GM10266 (cell line): ENCODE data around the gene VASN.

Experiments used
- DNase-seq: peaks from one replicate; pipeline ENCODE4 v3.0.0; 2012; ENCODE audit errors: extremely low spot score
- TF ChIP-seq, protein P1 (sequence below): IDR thresholded peaks from 2 replicates; pipeline ENCODE4 v1.5.1; 2012; ENCODE audit warnings: mild to moderate bottlenecking, low read depth; ENCODE audit not compliant: control insufficient read depth, insufficient read depth; ENCODE audit errors: missing control alignments

Gene VASN

DNA sequence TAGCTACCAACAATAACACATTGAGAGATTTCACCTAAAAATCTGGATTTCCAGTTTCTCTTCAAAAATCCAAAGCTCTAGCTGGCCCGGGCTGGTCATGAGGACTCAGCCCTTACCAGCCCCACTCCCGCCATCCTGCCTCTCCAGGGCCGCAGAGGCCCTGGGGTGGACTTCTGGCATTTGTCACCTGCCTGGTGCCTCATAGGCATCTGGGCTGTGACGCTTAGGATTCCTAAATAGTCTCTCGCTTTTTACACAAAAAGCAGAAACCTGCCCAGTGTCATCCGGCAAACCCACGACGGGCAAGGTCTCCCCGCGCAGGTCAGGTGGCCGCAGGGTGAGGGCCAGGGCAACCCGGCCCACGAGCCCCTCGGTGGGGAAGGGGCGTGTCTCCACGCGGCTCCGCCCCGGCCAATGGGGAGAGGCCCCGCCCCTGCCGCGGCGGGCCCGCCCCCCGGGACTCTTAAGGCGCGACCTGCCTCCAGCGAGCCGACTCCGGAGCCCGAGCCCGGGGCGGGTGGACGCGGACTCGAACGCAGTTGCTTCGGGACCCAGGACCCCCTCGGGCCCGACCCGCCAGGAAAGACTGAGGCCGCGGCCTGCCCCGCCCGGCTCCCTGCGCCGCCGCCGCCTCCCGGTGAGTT, at the start of gene VASN:
VASN (plus strand) TSS at position 492 of the 644 bp plus-strand sequence. CDS start 9,030 bp downstream, outside the sequence.
- peak; percentile 96 for DNase-seq
- TF ChIP-seq, protein P1, sequence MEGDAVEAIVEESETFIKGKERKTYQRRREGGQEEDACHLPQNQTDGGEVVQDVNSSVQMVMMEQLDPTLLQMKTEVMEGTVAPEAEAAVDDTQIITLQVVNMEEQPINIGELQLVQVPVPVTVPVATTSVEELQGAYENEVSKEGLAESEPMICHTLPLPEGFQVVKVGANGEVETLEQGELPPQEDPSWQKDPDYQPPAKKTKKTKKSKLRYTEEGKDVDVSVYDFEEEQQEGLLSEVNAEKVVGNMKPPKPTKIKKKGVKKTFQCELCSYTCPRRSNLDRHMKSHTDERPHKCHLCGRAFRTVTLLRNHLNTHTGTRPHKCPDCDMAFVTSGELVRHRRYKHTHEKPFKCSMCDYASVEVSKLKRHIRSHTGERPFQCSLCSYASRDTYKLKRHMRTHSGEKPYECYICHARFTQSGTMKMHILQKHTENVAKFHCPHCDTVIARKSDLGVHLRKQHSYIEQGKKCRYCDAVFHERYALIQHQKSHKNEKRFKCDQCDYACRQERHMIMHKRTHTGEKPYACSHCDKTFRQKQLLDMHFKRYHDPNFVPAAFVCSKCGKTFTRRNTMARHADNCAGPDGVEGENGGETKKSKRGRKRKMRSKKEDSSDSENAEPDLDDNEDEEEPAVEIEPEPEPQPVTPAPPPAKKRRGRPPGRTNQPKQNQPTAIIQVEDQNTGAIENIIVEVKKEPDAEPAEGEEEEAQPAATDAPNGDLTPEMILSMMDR = no peak

DNA sequence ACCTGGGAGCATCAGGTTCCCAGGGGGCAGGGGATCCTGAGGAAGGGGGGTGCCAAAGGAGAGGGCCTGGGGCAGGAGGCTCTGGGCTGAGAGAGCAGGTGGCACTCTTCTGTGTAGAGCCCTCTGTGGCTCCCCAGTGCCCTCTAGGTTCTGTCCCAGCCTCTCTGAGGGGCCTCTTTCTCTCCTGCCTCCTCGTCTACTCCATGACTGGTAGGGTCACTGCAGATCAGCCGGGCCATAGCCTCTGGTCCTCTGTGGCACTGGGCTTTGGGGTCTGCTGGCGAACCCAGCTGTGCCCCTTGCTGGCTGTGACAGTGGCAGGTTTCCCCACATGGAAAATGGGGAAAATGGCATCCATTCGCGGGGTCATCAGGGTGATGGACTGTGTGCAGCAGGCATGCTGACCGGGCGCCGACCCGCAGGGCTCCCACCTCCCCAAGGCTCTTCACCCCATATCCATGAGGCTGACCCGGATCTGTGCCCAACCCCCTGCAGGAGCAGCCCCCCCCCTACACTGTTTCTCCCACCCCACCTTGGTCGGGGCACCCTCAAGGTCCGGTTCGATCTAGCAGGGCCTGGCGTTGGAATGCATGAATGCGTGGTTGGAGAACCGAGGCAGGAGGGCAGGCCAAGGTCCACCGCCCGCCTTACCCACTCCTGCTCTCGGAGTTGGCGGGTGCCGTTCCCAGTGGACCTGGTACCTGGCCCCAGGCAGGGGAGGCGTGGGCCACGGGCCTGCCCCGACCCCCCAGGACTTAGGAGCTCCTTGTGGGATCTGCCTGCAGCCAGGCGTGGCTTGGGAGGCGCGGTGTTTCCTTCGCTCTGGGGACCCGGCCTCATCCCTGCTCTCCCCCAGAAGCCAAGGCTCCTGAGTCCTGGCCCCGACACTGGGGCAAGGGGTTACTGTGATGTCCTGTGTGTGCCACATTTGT, 49.3 kb upstream of the VASN start:
- no peak for DNase-seq
- TF ChIP-seq, protein P1 = no peak

DNA sequence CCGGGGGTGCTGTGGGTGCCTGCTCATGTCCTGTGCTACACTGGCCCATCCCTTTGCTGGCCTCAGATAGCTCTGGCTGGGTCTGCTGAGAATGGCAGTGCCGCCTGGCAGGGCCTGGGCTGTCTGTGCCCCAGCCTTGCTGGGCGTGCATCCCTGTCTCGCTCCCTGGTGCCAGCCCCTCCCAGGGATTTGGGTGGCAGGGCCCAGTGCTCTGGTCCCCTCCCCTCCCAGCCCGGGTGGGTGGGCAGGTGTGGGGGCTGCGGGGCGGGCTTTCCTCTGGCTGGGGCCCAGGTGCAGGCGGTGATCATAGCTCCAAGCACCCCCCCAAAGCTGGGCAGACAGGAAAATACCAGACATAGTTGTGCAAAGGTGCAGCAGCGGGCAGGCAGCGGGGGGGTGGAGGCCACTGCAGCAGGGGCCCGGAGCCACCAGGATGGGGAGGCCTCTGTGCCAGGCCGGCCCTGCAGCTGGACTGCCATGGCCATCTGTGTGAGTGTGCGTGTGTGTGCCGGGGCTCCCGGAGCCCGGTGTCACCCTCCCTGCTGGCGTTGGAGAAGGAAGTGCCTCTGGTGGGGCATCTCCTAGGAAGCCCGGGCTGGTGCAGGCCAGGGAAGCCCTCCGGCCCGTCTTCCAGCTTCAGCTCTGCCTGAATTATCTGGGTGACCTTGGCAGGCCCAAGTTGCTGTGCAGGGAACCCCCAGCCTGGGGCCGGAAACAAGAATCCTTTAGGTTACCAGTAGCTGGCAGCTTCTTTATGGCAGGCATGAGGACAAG, 48.4 kb upstream of the VASN start:
- DNase-seq = no peak
- TF ChIP-seq, protein P1 = no peak

DNA sequence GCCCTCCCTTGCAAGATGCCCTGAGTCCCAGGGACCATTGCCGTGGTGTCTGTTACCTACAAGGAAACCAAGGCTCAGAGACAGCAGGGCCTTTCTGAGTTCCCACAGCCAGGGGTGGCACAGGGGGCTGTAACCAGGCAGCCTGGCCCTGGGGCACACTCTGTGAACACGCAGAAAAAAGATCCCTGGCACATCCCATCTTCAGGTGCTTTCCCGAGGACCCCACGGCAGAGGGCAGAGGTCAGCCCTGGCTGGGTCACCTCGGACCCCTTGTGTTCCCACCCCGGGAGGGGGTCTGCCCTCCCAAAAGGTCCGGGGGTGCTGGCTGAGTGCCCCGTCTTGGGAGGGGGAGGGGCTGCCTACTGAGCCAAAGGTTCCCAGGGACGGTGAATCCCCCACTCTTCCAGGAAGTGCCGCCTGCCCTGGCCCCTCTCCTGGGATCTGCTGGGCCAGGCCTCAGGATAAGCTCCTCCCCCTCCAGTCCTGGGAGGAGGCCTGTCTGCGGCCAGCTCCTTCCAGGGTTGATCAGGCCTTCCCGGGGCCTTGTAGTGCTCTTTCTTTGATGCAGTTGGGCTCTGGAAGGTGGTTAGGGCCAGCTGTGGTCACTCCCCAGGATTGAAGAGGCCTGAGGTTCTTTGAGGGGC, 47.7 kb upstream of the VASN start:
- TF ChIP-seq, protein P1 = no peak
- no peak for DNase-seq

DNA sequence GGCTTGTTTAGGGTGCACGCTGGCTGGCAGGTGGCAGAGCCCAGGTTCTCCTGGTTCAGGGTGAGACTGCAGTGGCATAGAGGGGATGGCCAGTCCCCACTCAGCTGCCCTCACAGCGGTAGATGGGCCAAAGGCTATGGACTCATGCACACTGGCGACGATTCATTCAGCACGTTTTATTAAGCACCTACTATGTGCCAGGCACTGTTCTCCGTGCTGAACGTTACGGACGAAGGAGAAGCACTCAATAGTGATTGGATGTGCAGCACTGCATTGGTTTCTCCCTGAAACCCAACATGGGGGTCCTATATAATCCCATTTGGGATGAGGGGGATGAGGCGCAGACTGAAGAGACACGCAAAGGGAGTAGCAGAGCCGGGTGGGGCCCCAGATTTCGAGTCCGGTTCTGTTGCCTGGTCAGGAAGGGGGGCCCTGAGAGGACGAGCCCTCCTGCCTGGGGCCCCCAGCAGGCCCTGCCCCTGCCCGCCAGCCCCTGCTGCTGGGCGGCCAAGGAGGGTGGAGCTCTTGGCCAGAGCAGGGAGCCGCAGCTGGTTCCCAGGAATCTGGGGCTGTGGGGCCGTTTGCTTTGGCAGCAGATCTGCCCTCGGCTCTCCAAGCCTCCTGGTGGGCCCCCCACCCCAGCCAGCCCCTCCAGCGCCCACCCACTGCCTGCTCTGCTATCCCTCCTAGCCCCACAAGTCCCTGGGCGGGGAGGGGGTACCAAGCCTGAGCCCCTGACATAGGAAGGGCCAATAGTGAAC, 47.0 kb upstream of the VASN start:
- TF ChIP-seq, protein P1 = no peak
- DNase-seq = no peak

DNA sequence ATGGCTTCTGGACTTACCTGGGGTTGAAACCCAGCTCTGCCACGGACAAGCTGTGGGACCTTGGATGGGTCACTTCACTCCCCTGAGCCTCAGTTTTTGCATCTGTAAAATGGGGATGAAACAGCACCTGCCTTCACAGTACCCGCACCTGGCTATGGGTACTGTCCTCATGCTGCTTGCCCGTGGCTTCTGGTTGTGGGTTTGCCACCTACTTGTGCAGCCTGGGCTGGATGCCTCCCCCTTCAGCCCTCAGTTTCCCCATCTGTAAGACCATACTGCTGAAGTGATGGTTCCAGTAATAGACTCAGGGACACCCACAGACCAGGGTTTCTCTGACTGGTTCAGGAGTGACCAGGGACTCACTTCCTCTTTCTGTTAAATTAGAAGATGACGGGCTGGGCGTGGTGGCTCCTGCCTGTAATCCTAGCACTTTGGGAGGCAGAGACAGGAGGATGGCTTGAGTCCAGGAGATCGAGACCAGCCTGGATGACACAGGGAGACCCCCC, 46.3 kb upstream of the VASN start:
- TF ChIP-seq, protein P1 = no peak
- DNase-seq = peak; percentile 76
